DND-41 (cell line): Measurements from ENCODE around the gene IQCE.

Source experiments
- ATAC-seq: fragments of 200-7000 bp; cut with Tn5 transposase; 3 replicates; pipeline ENCODE4 v1.9.1; 2021; ENCODE audit warnings: low read depth; ENCODE audit not compliant: insufficient read depth
- DNase-seq: peaks from one replicate; pipeline ENCODE4 v3.0.0-alpha.2; 2020
- H2AFZ ChIP-seq: 2 replicates; pipeline ENCODE4 v1.6.0; 2012; ENCODE audit warnings: low read depth, low read length
- H3K27ac ChIP-seq: 2 replicates; pipeline ENCODE4 v1.5.1; 2012; ENCODE audit warnings: low read length, inconsistent platforms
- H3K27me3 ChIP-seq: fragments of 200-600 bp; sonication (generic); 2 replicates; pipeline ENCODE4 v1.6.0; 2012; ENCODE audit warnings: low read length, mild to moderate bottlenecking, inconsistent platforms; ENCODE audit not compliant: insufficient read depth, poor library complexity
- H3K36me3 ChIP-seq: 2 replicates; pipeline ENCODE4 v1.5.1; 2012; ENCODE audit warnings: low read length, inconsistent platforms; ENCODE audit not compliant: insufficient read depth
- H3K4me1 ChIP-seq: 2 replicates; pipeline ENCODE4 v1.5.1; 2012; ENCODE audit warnings: mild to moderate bottlenecking, low read length; ENCODE audit not compliant: insufficient read depth
- H3K4me2 ChIP-seq: 2 replicates; pipeline ENCODE4 v1.6.0; 2012; ENCODE audit warnings: mild to moderate bottlenecking, moderate library complexity, low read length, inconsistent platforms; ENCODE audit not compliant: insufficient read depth
- H3K4me3 ChIP-seq, 2 experiments: fragments of 200-600 bp in 1 of 2; shearing (Covaris generic) in 1 of 2; 2 replicates each; pipeline ENCODE4 v1.5.1; 2012 to 2016; ENCODE audit warnings: inconsistent platforms in 2 of 2, low read length in 2 of 2, mild to moderate bottlenecking in 2 of 2, low read depth in 1 of 2, moderate library complexity in 1 of 2
- H3K79me2 ChIP-seq: 2 replicates; pipeline ENCODE4 v1.6.0; 2012; ENCODE audit warnings: low read length, inconsistent platforms; ENCODE audit not compliant: insufficient read depth
- H3K9ac ChIP-seq: 2 replicates; pipeline ENCODE4 v1.6.0; 2012; ENCODE audit warnings: low read depth, mild to moderate bottlenecking, inconsistent platforms, low read length, moderate library complexity
- H3K9me3 ChIP-seq: 2 replicates; pipeline ENCODE4 v1.5.1; 2012; ENCODE audit warnings: low read length, moderate library complexity, mild to moderate bottlenecking, inconsistent platforms; ENCODE audit not compliant: insufficient read depth, severe bottlenecking
- H4K20me1 ChIP-seq: 2 replicates; pipeline ENCODE4 v1.6.0; 2012; ENCODE audit warnings: low read length; ENCODE audit not compliant: insufficient read depth
- CTCF ChIP-seq: IDR thresholded peaks from 2 replicates; pipeline ENCODE4 v1.5.1; 2012; ENCODE audit warnings: borderline replicate concordance, low read length, moderate library complexity, mild to moderate bottlenecking; ENCODE audit not compliant: poor library complexity, severe bottlenecking; ENCODE audit errors: extremely low read depth
- EZH2 ChIP-seq: IDR thresholded peaks from 3 replicates; pipeline ENCODE4 v1.6.1; 2012; ENCODE audit warnings: borderline replicate concordance, low read depth, mild to moderate bottlenecking, moderate library complexity, low read length, inconsistent platforms; ENCODE audit not compliant: severe bottlenecking

The IQCE gene

GRCh38 chr7:2661602-2662272, 103.0 kb downstream of the IQCE start:
- no peaks in the 10 kb centered on the region for H3K9me3 ChIP-seq
- DNase-seq (no peak), ATAC-seq (0 out of 3 replicates have a peak, but pooled peaks have one; percentile 14)
- no peaks in the 10 kb centered on the region for H3K27me3 ChIP-seq
- H3K36me3 ChIP-seq = peaks cover 65% of the 10 kb centered on the region
- H2AFZ ChIP-seq = no peak overlapping the region
- no peak overlapping the region for H3K4me2 ChIP-seq
- peaks cover 19% of the 10 kb centered on the region for H4K20me1 ChIP-seq
- TF ChIP-seq CTCF = peak; percentile 30
- TF ChIP-seq EZH2 = no peak
- H3K4me3 ChIP-seq = no peak overlapping the region
- H3K9ac ChIP-seq = no peak overlapping the region
- no peaks in the 10 kb centered on the region for H3K79me2 ChIP-seq
- no peak overlapping the region for H3K27ac ChIP-seq
- H3K4me1 ChIP-seq = no peaks in the 10 kb centered on the region

- Histone ChIP-seq H3K4me2 (no peak overlapping the region), H3K27me3 (no peaks in the 10 kb centered on the region), H3K9ac (no peak overlapping the region), H3K4me1 (no peaks in the 10 kb centered on the region), H2AFZ (no peak overlapping the region), H3K79me2 (no peaks in the 10 kb centered on the region), H3K27ac (no peak overlapping the region), H3K4me3 (no peak overlapping the region), H3K9me3 (no peaks in the 10 kb centered on the region), H4K20me1 (peaks cover 14% of the 10 kb centered on the region), H3K36me3 (peaks cover 57% of the 10 kb centered on the region)
- ATAC-seq (no peak), DNase-seq (no peak)
- TF ChIP-seq CTCF (no peak), EZH2 (no peak)
These were observed 103.7 kb downstream of the IQCE start for GRCh38 chr7:2662273-2663120.

- Histone ChIP-seq H3K4me2 (no peak overlapping the region), H3K79me2 (no peaks in the 10 kb centered on the region), H3K4me3 (no peak overlapping the region), H2AFZ (no peak overlapping the region), H4K20me1 (peaks cover 6% of the 10 kb centered on the region; the same call in 1 of the 2 replicates), H3K9me3 (no peaks in the 10 kb centered on the region), H3K27ac (no peak overlapping the region), H3K27me3 (no peaks in the 10 kb centered on the region), H3K4me1 (no peaks in the 10 kb centered on the region), H3K36me3 (peaks cover 49% of the 10 kb centered on the region), H3K9ac (no peak overlapping the region)
- DNase-seq (no peak), ATAC-seq (no peak)
- TF ChIP-seq CTCF (no peak), EZH2 (no peak)
These were observed 104.5 kb downstream of the IQCE start for GRCh38 chr7:2663121-2663886.
